ENCODE results near the gene SYNPO2L.
"Not testable (repeated sequence)": the region's sequence is repeated elsewhere in the genome, so short reads cannot be mapped to it uniquely, and the experiment has no call there.

SYNPO2L gene

DNA sequence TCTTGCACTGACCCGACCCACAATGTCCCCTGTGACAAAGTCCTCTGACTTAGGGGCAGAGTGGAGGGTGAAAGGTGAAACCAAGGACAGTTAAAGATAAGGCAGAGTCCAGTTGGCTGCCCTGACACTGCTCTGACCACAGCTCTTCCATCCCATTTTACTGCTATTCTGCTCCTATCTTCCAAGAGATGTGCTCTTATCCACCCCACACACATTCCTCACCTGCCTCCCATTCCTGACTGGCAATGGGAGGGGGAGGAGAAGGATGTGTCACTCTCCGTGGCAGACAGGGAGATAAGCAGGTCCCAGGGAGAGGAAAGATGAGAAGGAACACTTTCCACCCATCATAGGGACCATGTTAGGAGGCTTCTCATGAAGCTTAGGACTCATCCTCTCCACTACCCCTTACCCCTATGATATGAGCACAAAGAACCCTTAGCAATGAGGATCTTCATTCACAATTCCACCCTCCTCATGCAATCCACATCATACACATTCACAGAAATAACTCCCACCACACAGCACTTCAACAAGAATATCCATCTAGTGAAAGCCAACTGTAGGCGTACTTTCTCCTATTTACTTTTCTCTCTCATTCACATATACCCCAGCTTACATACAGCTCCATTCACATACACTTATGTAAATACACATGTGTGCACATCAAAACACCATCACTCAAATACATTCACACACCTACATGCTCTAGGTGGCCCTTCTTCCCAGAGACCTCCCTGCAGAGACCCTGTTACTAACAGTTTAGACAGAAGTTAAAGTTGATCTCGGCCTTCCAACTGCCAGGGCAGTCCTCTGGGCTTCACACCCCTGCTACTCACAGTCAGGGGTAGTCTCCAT lies 6.6 kb downstream of the SYNPO2L start:
- no peak for DNase-seq (ENCODE audit: low read depth)

DNA sequence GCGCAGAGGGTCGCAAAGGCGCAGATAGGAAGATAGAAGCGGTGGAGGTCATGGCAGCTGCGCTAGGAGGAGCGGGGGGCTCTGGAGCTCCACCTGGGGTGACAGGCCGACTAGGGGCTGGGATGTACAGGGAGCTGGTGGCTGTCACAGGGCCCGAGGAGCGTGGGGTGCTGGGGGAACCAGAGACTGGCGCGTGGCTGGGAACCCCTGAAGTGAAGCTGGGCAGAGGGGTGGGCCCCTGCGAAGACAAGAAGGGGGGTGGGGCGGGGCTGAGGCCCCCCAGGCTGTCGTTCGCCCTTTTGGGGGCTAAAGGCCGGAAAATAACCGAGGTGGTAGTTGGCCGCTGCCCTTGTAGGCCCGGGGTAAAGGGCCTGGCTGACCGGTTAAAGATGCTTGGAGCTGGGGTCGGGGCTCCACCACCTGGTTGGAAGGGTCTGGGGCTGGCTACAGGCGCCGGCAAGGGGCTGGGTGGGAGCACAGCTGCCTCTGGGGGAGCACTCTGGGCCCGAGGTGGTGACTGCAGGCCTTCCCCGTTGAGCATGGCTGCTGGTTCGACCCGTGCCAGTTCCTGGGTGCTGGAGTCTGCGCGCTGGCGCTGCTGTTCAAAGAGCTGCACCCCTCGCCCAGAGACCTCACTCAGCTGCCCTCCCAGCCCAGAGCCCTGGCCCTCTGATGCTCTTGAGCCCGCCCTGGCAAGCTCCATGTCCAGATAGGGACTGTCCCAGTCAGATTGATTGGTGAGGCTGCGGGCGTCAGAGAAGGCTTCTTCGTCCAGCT lies 7.8 kb downstream of the SYNPO2L start:
- DNase-seq (ENCODE audit: low read depth) = no peak

GRCh38 chr10:73647211-73647874 lies 8.5 kb downstream of the SYNPO2L start:
- no peak for DNase-seq (ENCODE audit: low read depth)

- no peak for DNase-seq (ENCODE audit: low read depth)
Measured at GRCh38 chr10:73646598-73647041, 9.2 kb downstream of the SYNPO2L start.

GRCh38 chr10:73645251-73645650 lies 10.6 kb downstream of the SYNPO2L start:
- no peak for DNase-seq (ENCODE audit: low read depth)

- no peak for DNase-seq (ENCODE audit: low read depth)
Measured at GRCh38 chr10:73644767-73645166, 11.1 kb downstream of the SYNPO2L start.

- DNase-seq (ENCODE audit: low read depth) = no peak
Measured at GRCh38 chr10:73644015-73644743, 11.7 kb downstream of the SYNPO2L start.

GRCh38 chr10:73643362-73643761 lies 12.5 kb downstream of the SYNPO2L start:
- no peak for DNase-seq (ENCODE audit: low read depth)

DNA sequence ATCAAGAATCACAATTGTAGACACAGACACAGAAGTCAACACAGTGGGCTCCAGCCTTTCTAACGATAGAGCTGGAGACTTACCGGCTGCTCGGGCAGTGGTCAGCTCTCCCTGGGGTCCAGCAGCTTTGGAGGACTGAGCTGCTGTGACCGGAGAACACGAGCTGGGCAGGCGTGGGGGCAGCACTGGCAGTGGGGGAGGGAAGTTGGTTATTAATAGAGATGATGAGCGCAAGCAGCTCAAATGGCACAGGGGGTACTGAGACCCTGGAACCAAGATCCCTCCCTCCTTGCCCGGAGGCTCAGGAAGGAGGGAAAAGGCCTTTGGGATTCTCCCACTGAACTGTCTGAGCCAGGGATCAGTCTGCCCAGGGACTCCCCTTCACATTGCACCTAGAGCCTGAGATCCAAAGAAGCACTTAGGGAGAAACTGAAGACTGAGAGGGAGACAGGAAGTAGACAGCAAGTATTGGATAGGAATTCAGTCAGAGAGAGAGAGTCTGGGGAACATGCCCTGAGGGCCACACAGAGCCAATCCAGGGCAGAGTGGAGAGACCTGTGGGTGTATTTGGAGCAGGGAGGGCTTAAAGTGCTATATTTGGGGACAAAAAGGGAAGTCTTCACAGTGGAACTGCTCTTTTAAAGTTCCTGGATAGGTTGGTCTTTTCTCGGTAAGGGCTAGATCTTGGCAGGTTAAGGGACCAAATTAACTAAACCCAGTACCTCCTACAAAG lies 14.3 kb downstream of the SYNPO2L start, which contains the start of gene MYOZ1:
MYOZ1 (minus strand) TSS at position 147 of the 733 bp plus-strand sequence. CDS start 1,457 bp downstream, outside the sequence.
- no peak for DNase-seq (ENCODE audit: low read depth)

DNA sequence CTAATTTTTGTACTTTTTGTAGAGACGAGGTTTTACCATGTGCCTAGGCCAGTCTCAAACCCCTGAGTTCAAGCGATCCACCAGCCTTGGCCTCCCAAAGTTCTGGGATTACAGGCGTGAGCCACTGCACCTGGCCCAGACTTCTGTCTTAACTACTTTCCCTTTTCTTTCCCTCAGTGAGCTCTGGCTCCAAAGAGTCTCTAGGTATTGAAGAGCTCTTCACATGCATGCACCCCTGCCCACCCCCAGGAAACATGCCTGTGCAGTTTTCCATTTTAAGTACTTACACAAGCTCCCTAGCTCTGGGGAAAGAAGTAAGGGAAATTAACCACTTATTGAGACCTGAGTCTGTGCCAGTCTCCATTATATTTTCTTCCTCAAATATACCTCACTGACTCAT lies 16.5 kb downstream of the SYNPO2L start:
- no peak for DNase-seq (ENCODE audit: low read depth)

DNA sequence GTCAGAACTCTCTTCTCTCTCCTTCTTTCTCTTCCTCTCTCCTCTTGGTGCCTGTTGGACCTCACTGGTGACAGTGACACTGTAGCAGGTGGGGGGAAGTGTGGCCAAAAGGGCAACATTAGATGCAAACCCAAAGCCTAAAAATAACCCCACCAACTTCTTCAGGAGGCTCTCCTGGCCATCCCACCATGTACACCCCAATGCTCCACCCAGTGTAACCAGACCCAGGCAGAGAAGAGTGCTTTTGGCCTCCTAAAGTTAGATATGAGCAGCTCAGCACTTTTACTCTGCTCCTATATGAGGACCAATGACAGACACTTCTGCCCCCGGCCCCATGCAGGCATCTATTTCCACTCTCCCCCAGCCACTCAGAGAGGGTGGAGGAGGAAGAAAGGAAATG lies 20.0 kb downstream of the SYNPO2L start:
- DNase-seq (ENCODE audit: low read depth) = no peak

GRCh38 chr10:73634421-73634820 lies 21.4 kb downstream of the SYNPO2L start:
- DNase-seq (ENCODE audit: low read depth) = no peak

- DNase-seq (ENCODE audit: low read depth) = no peak
Measured at GRCh38 chr10:73629165-73629564, 26.7 kb downstream of the SYNPO2L start.

- DNase-seq (ENCODE audit: low read depth) = no peak
Measured at GRCh38 chr10:73628405-73628804, 27.4 kb downstream of the SYNPO2L start.

GRCh38 chr10:73627300-73627699 lies 28.5 kb downstream of the SYNPO2L start:
- DNase-seq (ENCODE audit: low read depth) = no peak

DNA sequence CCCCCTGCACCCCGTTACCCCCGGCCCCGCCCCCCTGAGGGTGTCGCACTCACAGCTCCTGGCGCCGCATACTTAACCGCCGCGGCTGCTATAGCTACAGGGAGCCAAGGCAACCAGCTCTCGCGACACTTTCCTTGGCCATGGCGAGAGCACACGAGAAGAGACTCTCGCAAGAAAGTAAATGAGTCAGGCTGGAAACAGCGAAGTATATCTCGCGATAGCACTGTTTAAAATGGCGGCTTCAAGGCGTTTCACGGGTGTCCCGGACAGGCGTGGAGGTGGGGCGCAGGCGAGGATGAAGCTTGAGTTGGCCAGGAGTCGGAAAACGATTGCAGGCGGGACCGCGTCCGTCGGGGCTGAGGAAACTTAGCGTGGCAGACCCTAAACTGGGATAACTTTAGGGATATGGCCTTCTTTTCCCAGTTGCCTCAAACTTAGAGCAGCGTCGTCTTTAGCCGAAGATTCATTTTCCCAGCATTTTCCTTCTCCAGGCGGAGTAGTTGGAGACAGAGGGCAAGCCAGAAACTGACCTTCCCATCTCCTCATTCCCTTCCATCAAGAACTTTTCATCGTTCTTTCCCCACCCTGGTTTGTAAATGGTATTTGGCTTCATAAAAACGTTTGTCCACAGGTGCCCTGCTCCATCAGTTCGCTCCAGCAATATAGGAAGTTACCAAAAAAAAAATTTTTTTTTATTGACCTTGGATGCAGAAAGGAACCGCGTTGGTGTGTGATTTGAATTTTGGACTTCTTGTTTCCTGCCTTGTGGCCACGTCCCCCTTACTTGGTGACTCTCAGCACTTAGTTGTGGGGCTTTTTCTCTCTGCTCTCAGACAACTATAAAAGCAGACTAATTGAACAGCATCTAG lies 29.7 kb downstream of the SYNPO2L start:
- DNase-seq (ENCODE audit: low read depth) = peak; percentile 89

DNA sequence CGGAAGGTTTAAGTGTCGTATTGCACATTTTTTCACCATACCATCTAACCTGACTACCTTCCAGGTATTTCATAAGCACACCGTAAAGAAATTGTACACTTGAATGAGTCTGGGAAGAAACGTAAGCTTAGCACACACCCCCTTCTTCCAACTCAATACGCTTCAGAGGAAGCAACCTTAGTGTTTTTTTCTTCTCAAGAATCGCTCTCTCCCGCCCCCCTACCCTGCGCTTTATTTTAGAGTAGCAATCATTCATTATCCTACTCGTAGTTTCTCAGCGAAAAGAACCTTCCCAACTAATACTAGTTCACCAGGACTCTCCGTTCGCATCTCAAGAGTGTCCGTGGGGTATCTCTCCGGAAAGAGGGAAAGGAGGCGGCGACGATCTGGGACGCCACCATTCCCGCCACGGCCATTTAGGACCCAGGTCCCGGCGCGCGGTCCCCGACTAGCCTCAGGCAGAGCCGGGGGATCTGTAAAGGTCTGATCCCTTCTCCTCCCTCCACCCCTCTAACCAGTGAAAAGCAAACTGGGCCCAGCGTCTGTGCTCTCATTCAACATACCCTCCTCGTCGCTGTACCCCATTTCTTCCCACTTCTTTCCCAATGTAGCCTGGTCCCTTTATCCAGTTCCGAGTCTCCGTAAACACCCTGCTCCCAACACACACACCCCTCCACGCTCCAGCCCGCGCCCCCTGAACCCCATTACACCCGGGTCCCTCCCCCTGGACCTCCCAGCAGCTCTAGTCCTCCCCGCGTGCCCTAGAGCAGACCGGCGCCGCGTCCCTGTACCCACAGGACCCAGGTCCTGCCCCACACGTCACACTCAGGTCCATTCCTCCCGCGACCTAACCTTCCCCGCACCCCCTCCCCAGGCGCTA lies 30.6 kb downstream of the SYNPO2L start:
- no peak for DNase-seq (ENCODE audit: low read depth)

DNA sequence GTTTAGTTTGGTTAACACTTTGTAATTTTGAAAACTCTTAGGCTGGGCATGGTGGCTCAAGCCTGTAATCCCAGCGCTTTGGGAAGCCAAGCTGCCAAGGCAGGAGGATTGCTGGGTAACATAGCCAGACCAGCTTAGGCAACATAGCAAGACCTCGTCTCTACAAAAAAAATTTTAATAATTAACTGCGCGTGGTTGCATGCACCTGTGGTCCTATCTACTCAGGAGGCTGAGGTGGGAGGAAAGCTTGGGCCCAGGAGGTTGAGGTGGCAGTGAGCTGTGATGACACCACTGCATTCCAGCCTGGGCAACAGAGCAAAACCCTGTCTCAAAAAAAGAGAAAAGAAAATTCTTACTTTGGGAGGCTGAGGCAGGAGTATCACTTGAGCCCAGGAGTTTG lies 32.8 kb downstream of the SYNPO2L start:
- no peak for DNase-seq (ENCODE audit: low read depth)

DNA sequence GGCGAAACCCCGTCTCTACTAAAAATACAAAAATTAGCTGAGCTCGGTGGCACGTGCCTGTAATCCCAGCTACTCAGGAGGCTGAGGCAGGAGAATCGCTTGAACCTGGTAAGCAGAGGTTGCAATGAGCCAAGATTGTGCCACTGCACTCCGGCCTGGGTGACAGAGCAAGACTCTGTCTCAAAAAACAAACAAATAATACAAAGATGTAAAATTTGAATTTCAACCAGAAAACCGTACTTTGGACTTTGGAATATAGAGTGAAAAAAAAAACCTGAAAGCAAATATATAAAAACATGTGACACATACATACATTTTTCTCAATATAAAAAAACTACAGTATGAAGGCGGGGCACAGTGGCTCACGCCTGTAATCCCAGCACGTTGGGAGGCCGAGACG lies 34.9 kb downstream of the SYNPO2L start:
- DNase-seq (ENCODE audit: low read depth) = not testable (repeated sequence)

All from stimulated activated CD8-positive, alpha-beta memory T cell treated with anti-CD3 and anti-CD28 coated beads, Interleukin-15, amount 100 ng/mL, for 1 hour (primary cell).